H9 (cell line): ENCODE results near the gene AFF1. TPM values are rescaled to one million over a fixed set of nuclear protein-coding genes. Genes with fewer than 3 reads are reported as not detected.

Source experiments
- DNase-seq: peaks from one replicate; pipeline ENCODE4 v3.0.0-alpha.2; 2017
- H2AFZ ChIP-seq: one replicate; pipeline ENCODE4 v1.6.1; 2013; ENCODE audit warnings: mild to moderate bottlenecking, low read length, control low read depth, moderate library complexity
- H2AK5ac ChIP-seq: 2 replicates; pipeline ENCODE4 v1.6.1; 2013; ENCODE audit warnings: low read length, control low read depth, mixed read lengths; ENCODE audit not compliant: insufficient read length
- H2BK120ac ChIP-seq: one replicate; pipeline ENCODE4 v1.6.1; 2013; ENCODE audit warnings: low read depth, mild to moderate bottlenecking, low read length, control low read depth, inconsistent platforms; ENCODE audit not compliant: poor library complexity, severe bottlenecking
- H2BK12ac ChIP-seq: 2 replicates; pipeline ENCODE4 v1.6.1; 2013; ENCODE audit warnings: low read length, control low read depth, mixed read lengths, low read depth; ENCODE audit not compliant: insufficient read length
- H2BK15ac ChIP-seq: 2 replicates; pipeline ENCODE4 v1.6.1; 2013; ENCODE audit warnings: low read depth, low read length, control low read depth
- H2BK20ac ChIP-seq: one replicate; pipeline ENCODE4 v1.6.1; 2013; ENCODE audit warnings: low read depth, mild to moderate bottlenecking, low read length, control low read depth, inconsistent platforms; ENCODE audit not compliant: poor library complexity, severe bottlenecking
- H2BK5ac ChIP-seq: 2 replicates; pipeline ENCODE4 v1.6.1; 2013; ENCODE audit warnings: low read length, control low read depth, mixed read lengths; ENCODE audit not compliant: insufficient read length
- H3K14ac ChIP-seq: 2 replicates; pipeline ENCODE4 v1.6.1; 2013; ENCODE audit warnings: low read length, control low read depth; ENCODE audit not compliant: insufficient read depth
- H3K18ac ChIP-seq: 2 replicates; pipeline ENCODE4 v1.6.1; 2013; ENCODE audit warnings: low read depth, mild to moderate bottlenecking, mixed read lengths, low read length, control low read depth; ENCODE audit not compliant: insufficient read length
- H3K23ac ChIP-seq: 2 replicates; pipeline ENCODE4 v1.6.1; 2013; ENCODE audit warnings: low read length, control low read depth, mixed read lengths, low read depth; ENCODE audit not compliant: insufficient read length
- H3K23me2 ChIP-seq: 2 replicates; pipeline ENCODE4 v1.6.1; 2013; ENCODE audit warnings: low read depth, mild to moderate bottlenecking, mixed read lengths, low read length, control low read depth; ENCODE audit not compliant: insufficient read length, poor library complexity, severe bottlenecking
- H3K27ac ChIP-seq: 2 replicates; pipeline ENCODE4 v1.5.1; 2013; ENCODE audit warnings: low read length, control low read depth, mixed read lengths, low read depth; ENCODE audit not compliant: insufficient read length
- H3K27me3 ChIP-seq: 2 replicates; pipeline ENCODE4 v1.6.1; 2013; ENCODE audit warnings: low read length, control low read depth, inconsistent platforms; ENCODE audit not compliant: insufficient read depth
- H3K4ac ChIP-seq: 2 replicates; pipeline ENCODE4 v1.6.1; 2013; ENCODE audit warnings: low read depth, mild to moderate bottlenecking, control low read depth, inconsistent platforms, low read length, moderate library complexity
- H3K4me1 ChIP-seq: 2 replicates; pipeline ENCODE4 v1.6.1; 2013; ENCODE audit warnings: low read length, control low read depth, inconsistent platforms; ENCODE audit not compliant: insufficient read depth
- H3K4me2 ChIP-seq: 2 replicates; pipeline ENCODE4 v1.6.1; 2013; ENCODE audit warnings: low read length, control low read depth, mixed read lengths; ENCODE audit not compliant: insufficient read length, insufficient read depth
- H3K56ac ChIP-seq: 2 replicates; pipeline ENCODE4 v1.6.1; 2013; ENCODE audit warnings: low read depth, mild to moderate bottlenecking, mixed read lengths, low read length, control low read depth; ENCODE audit not compliant: insufficient read length
- H3K79me1 ChIP-seq: 2 replicates; pipeline ENCODE4 v1.6.1; 2013; ENCODE audit warnings: low read depth, mild to moderate bottlenecking, moderate library complexity, low read length, control low read depth, inconsistent platforms; ENCODE audit not compliant: insufficient read depth, poor library complexity, severe bottlenecking
- H3K79me2 ChIP-seq: 2 replicates; pipeline ENCODE4 v1.6.1; 2013; ENCODE audit warnings: low read length, control low read depth, inconsistent platforms; ENCODE audit not compliant: insufficient read depth
- H3K9ac ChIP-seq: 2 replicates; pipeline ENCODE4 v1.6.1; 2013; ENCODE audit warnings: low read length, control low read depth, mixed read lengths; ENCODE audit not compliant: insufficient read length; ENCODE audit errors: extremely low read depth
- H3K9me3 ChIP-seq: one replicate; pipeline ENCODE4 v1.6.1; 2013; ENCODE audit warnings: low read depth, low read length, inconsistent platforms; ENCODE audit not compliant: control insufficient read depth
- H3T11ph ChIP-seq: one replicate; pipeline ENCODE4 v1.6.1; 2013; ENCODE audit warnings: mild to moderate bottlenecking, low read length, control low read depth, inconsistent platforms
- H4K20me1 ChIP-seq: one replicate; pipeline ENCODE4 v1.6.1; 2013; ENCODE audit not compliant: control insufficient read depth, insufficient read length, insufficient read depth
- H4K5ac ChIP-seq: 2 replicates; pipeline ENCODE4 v1.6.1; 2013; ENCODE audit warnings: low read depth, mild to moderate bottlenecking, mixed read lengths, low read length, control low read depth; ENCODE audit not compliant: insufficient read length
- H4K8ac ChIP-seq: replicated peaks from 2 replicates; pipeline ENCODE4 v1.6.1; 2013; ENCODE audit warnings: low read length, control low read depth, mixed read lengths, low read depth; ENCODE audit not compliant: insufficient read length
- H4K91ac ChIP-seq: 2 replicates; pipeline ENCODE4 v1.6.1; 2013; ENCODE audit warnings: low read depth, mild to moderate bottlenecking, moderate library complexity, mixed read lengths, low read length, control low read depth; ENCODE audit not compliant: insufficient read length
- H3K27ac Mint-ChIP-seq, 3 experiments: 2 replicates in 2 of 3; 3 replicates in 1 of 3; pipeline ENCODE4 v1.8.0; 2020 to 2021; ENCODE audit warnings: mixed read lengths in 3 of 3, mild to moderate bottlenecking in 1 of 3, moderate library complexity in 1 of 3
- H3K27me3 Mint-ChIP-seq: 2 replicates; pipeline ENCODE4 v1.8.0; 2021; ENCODE audit warnings: low read depth, mild to moderate bottlenecking, moderate library complexity, mixed read lengths
- H3K36me3 Mint-ChIP-seq, 3 experiments: 2 replicates in 2 of 3; 3 replicates in 1 of 3; pipeline ENCODE4 v1.8.0; 2020 to 2021; ENCODE audit warnings: low read depth in 3 of 3, mixed read lengths in 3 of 3; ENCODE audit not compliant: insufficient read depth in 1 of 3
- H3K4me1 Mint-ChIP-seq, 2 experiments: 2 replicates each; pipeline ENCODE4 v1.8.0; 2020; ENCODE audit warnings: mixed read lengths in 2 of 2
- H3K4me3 Mint-ChIP-seq, 2 experiments: 2 replicates in 1 of 2; 3 replicates in 1 of 2; pipeline ENCODE4 v1.8.0; 2020 to 2021; ENCODE audit warnings: mild to moderate bottlenecking in 2 of 2, mixed read lengths in 2 of 2, moderate library complexity in 1 of 2
- H3K9me3 Mint-ChIP-seq, 2 experiments: 2 replicates in 1 of 2; 3 replicates in 1 of 2; pipeline ENCODE4 v1.8.0; 2020; ENCODE audit warnings: mild to moderate bottlenecking in 2 of 2, mixed read lengths in 2 of 2, moderate library complexity in 1 of 2
- WGBS: extraction: QIAGEN DNeasy Blood & Tissue Kit; methylation state at CpG from one replicate; pipeline ENCODE4 v1.1.7; 2013; ENCODE audit warnings: missing lambda C conversion rate, low lambda C conversion rate, mixed read lengths; ENCODE audit not compliant: insufficient read length; ENCODE audit errors: extremely low coverage; 5-methylcytosine and 5-hydroxymethylcytosine counted together
- total RNA-seq: library from RNA; stranded (reverse); gene quantifications from 2 replicates; pipeline ENCODE4 v1.2.1, GENCODE V29; 2021
- TF ChIP-seq, protein P1 (sequence below): fragments of 200-600 bp; sonication (generic); conservative IDR thresholded peaks from 3 replicates; pipeline ENCODE4 v1.8.0; 2021; ENCODE audit warnings: antibody characterized with exemption, mild to moderate bottlenecking

Gene AFF1
- total RNA-seq, 1 experiment from 2014 or later = 74.5 TPM

DNA sequence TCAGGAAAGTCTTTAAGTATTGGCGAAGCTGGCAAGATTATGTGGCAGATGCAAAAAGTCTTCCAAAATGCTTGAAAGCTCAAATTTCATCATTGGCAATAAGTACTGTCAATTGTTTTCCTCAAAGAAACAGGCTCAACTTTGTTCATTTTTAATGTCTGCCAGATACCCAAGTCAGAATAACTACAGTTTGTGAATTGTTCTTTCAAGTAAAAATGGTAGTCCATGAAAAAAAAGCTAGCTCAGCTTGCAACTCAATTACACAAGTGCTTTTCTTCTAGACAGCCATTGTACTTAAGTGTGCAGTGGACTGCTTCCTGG, 70.5 kb downstream of the AFF1 start:
- Histone ChIP-seq H3K4me1 (peaks cover 9% of the 10 kb centered on the region; the same call in 1 of the 2 replicates), H3K23ac (no peak overlapping the region), H4K5ac (no peak overlapping the region), H4K8ac (no peak overlapping the region), H3K56ac (no peak overlapping the region), H2BK12ac (no peak overlapping the region), H2AFZ (no peak overlapping the region), H4K20me1 (no peaks in the 10 kb centered on the region), H3K79me2 (peaks cover 17% of the 10 kb centered on the region; the same call in 1 of the 2 replicates), H2BK120ac (no peak overlapping the region), H4K91ac (no peak overlapping the region), H3K4me2 (no peak overlapping the region), H2BK5ac (no peak overlapping the region), H3K9me3 (no peaks in the 10 kb centered on the region), H2BK15ac (no peak overlapping the region), H2BK20ac (no peak overlapping the region), H3K4ac (no peak overlapping the region), H3K27ac (no peak overlapping the region), H3K9ac (no peak overlapping the region), H3K27me3 (no peaks in the 10 kb centered on the region), H3K18ac (no peak overlapping the region), H3K23me2 (peaks cover 13% of the 10 kb centered on the region), H3K14ac (no peak overlapping the region), H3K79me1 (peaks cover 6% of the 10 kb centered on the region), H2AK5ac (no peak overlapping the region), H3T11ph (no peak overlapping the region)
- Mint-ChIP-seq H3K27me3 (no peaks in the 10 kb centered on the region; the same call in 1 of the 2 replicates), H3K27ac (no peak overlapping the region), H3K36me3 (no peaks in the 10 kb centered on the region), H3K4me3 (peak overlapping the region in 1 of 2 experiments; percentile 96; a peak in 3 of 5 replicates), H3K4me1 (peaks cover 69 to 71% of the 10 kb centered on the region in 2 experiments), H3K9me3 (no peaks in the 10 kb centered on the region)
- TF ChIP-seq, protein P1, sequence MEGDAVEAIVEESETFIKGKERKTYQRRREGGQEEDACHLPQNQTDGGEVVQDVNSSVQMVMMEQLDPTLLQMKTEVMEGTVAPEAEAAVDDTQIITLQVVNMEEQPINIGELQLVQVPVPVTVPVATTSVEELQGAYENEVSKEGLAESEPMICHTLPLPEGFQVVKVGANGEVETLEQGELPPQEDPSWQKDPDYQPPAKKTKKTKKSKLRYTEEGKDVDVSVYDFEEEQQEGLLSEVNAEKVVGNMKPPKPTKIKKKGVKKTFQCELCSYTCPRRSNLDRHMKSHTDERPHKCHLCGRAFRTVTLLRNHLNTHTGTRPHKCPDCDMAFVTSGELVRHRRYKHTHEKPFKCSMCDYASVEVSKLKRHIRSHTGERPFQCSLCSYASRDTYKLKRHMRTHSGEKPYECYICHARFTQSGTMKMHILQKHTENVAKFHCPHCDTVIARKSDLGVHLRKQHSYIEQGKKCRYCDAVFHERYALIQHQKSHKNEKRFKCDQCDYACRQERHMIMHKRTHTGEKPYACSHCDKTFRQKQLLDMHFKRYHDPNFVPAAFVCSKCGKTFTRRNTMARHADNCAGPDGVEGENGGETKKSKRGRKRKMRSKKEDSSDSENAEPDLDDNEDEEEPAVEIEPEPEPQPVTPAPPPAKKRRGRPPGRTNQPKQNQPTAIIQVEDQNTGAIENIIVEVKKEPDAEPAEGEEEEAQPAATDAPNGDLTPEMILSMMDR = no peak
- WGBS = no CpG with 5 or more reads among the region's 1 CpG
- DNase-seq = no peak
